Measurements from ENCODE around the gene RAP1A. TPM values are rescaled to one million over a fixed set of nuclear protein-coding genes. Genes with fewer than 3 reads are reported as not detected.

The RAP1A gene
- total and polyA plus RNA-seq, 2 donors (not counting 3 experiments of a cell fraction or from before 2014, with no cell fraction given) = 17.8 to 56.4 TPM

GRCh38 chr1:111707906-111708305 is 88.3 kb downstream of the RAP1A start:
- H3K27ac ChIP-seq (ENCODE audit: insufficient read depth, low read depth, low read length) = no peak overlapping the region
- H4K20me1 ChIP-seq (replicated peaks; ENCODE audit: control insufficient read depth, extremely low read depth, insufficient read depth, low read length) = no peaks in the 10 kb centered on the region
- H3K4me1 ChIP-seq (ENCODE audit: control insufficient read depth, extremely low read depth, insufficient read depth, low read length) = no peaks in the 10 kb centered on the region
- ChIA-PET POLR2A (no interaction called here), CTCF (interaction anchor here (0.9 to 1.0 kb wide), 2 partner anchors 60 to 200 kb away, joined by 3 read pairs; no protein-coding TSS in a partner anchor)
- H3K9ac ChIP-seq (replicated peaks; ENCODE audit: extremely low read depth, insufficient read depth, low read length) = no peak overlapping the region
- no peaks in the 10 kb centered on the region for H3K9me1 ChIP-seq (replicated peaks; ENCODE audit: control insufficient read depth, extremely low read depth, insufficient read depth, low read length)
- BruUV-seq (replicated peaks) = no TSS peak
- no peaks in the 10 kb centered on the region for H3K9me3 ChIP-seq (replicated peaks; ENCODE audit: control insufficient read depth, insufficient read depth, low read length)
- intact Hi-C loops (cut with micrococcal nuclease) (no loop called here), dilution Hi-C loops (cut with MboI; ENCODE audit: extremely low pct_ligation_motif_present, low sequenced_read_pairs) (no loop called here)
- no peaks in the 10 kb centered on the region for H3K27me3 ChIP-seq (ENCODE audit: control insufficient read depth in 2 of 2, insufficient read depth in 2 of 2, low read length in 2 of 2)
- no peak for TF ChIP-seq JUN (IDR thresholded peaks at IDR 0.05; ENCODE audit: borderline replicate concordance, insufficient read depth, insufficient read length, low read depth)
- no peak for TF ChIP-seq CTCF (IDR thresholded peaks at IDR 0.05; ENCODE audit: extremely low read depth in 1 of 2, insufficient read depth in 1 of 2, low read depth in 1 of 2, low read length in 2 of 2)
- no peak for TF ChIP-seq GATA2 (IDR thresholded peaks at IDR 0.05; ENCODE audit: insufficient read depth, insufficient read length, low read depth, low read length)
- no peak for TF ChIP-seq EZH2 (IDR thresholded peaks at IDR 0.05; ENCODE audit: borderline replicate concordance, low read depth, low read length, severe bottlenecking)
- no peak for TF ChIP-seq MYC (IDR thresholded peaks at IDR 0.05; ENCODE audit: low read depth, low read length)
- no peak for TF ChIP-seq FOS (IDR thresholded peaks at IDR 0.05; ENCODE audit: borderline replicate concordance, insufficient read depth, low read length)
- TF ChIP-seq POLR2AphosphoS5 (IDR thresholded peaks at IDR 0.05; ENCODE audit: insufficient read depth, low read depth, low read length) = no peak
- TF ChIP-seq MAX (IDR thresholded peaks at IDR 0.05; ENCODE audit: insufficient read depth, insufficient read length) = no peak
- TF ChIP-seq POLR2A (IDR thresholded peaks at IDR 0.05; ENCODE audit: low read depth, low read length) = no peak
- no peak for FAIRE-seq
- H2AFZ ChIP-seq (ENCODE audit: low read depth, low read length) = no peak overlapping the region
- no peak overlapping the region for H3K4me2 ChIP-seq (ENCODE audit: insufficient read depth, low read length)
- no peaks in the 10 kb centered on the region for H3K79me2 ChIP-seq (ENCODE audit: control insufficient read depth, insufficient read depth, low read length)
- no peak for DNase-seq (ENCODE audit: low read depth, low spot score)
- H3K4me3 ChIP-seq (replicated peaks in 1 of 3; ENCODE audit: insufficient read depth in 1 of 3, low read depth in 1 of 3, low read length in 3 of 3) = no peak overlapping the region
- H3K36me3 ChIP-seq (ENCODE audit: control insufficient read depth in 2 of 2, extremely low read depth in 1 of 2, insufficient read depth in 2 of 2, low read length in 2 of 2) = peaks cover 0 to 6% of the 10 kb centered on the region in 2 experiments
